Thoracic aorta (tissue), 2 donors: ENCODE data around the gene TRIM14. TPM values are rescaled to one million over a fixed set of nuclear protein-coding genes. Genes with fewer than 3 reads are reported as not detected.

Experiments
- ATAC-seq: fragments of 150-250 bp; one replicate; pipeline ENCODE4 v1.8.0; 2017; ENCODE audit warnings: low read depth; ENCODE audit not compliant: insufficient number of reproducible peaks, low FRiP score
- DNase-seq: peaks from one replicate; pipeline ENCODE4 v3.0.0-alpha.2; 2020; ENCODE audit warnings: low spot score
- H3K27ac ChIP-seq, 2 donors: fragments of 200-600 bp; sonication (generic); 1 replicate in 1 of 2; 2 replicates in 1 of 2; pipeline ENCODE4 v1.5.1; 2016; ENCODE audit warnings: mild to moderate bottlenecking in 2 of 2, moderate library complexity in 2 of 2
- H3K27me3 ChIP-seq: fragments of 200-600 bp; sonication (generic); replicated peaks from 2 replicates; pipeline ENCODE4 v1.6.0; 2016; ENCODE audit warnings: mild to moderate bottlenecking; ENCODE audit not compliant: insufficient read depth
- H3K36me3 ChIP-seq: fragments of 200-600 bp; sonication (generic); one replicate; pipeline ENCODE4 v1.5.1; 2016
- H3K4me1 ChIP-seq, 2 donors: fragments of 200-600 bp; sonication (generic); 1 replicate in 1 of 2; 2 replicates in 1 of 2; pipeline versions ENCODE4 v1.5.1 to v1.6.0; 2016; ENCODE audit warnings: low read depth in 2 of 2, mild to moderate bottlenecking in 1 of 2; ENCODE audit not compliant: control insufficient read depth in 1 of 2
- H3K4me3 ChIP-seq: fragments of 200-600 bp; sonication (generic); 2 replicates; pipeline ENCODE4 v1.5.1; 2016; ENCODE audit warnings: mild to moderate bottlenecking
- H3K9me3 ChIP-seq: fragments of 200-600 bp; sonication (generic); 2 replicates; pipeline ENCODE4 v1.5.1; 2016
- CTCF ChIP-seq: fragments of 200-600 bp; sonication (generic); IDR thresholded peaks from one replicate; pipeline ENCODE4 v1.5.1; 2019; ENCODE audit warnings: antibody characterized with exemption
- total RNA-seq, 2 donors: library from RNA; depleted of rRNA; stranded (reverse); fragments of >200 nt; gene quantifications; one replicate each; pipeline versions ENCODE4 v1.1.0 to v1.2.3, GENCODE V29; 2016

The TRIM14 gene
- total RNA-seq, 2 donors from 2014 or later, result 5.9 to 22.5 TPM

- peaks cover 22% of the 10 kb centered on the region for H3K36me3 ChIP-seq
- H3K9me3 ChIP-seq, result no peaks in the 10 kb centered on the region
- DNase-seq, result no peak
- no peak overlapping the region for H3K27ac ChIP-seq
- H3K4me1 ChIP-seq, result peaks cover 0 to 6% of the 10 kb centered on the region in 2 donors
- H3K4me3 ChIP-seq, result no peak overlapping the region
- H3K27me3 ChIP-seq, result no peaks in the 10 kb centered on the region
- ATAC-seq, result no peak
- no peak for TF ChIP-seq CTCF
Observed at GRCh38 chr9:98083566-98084183, 35.3 kb downstream of the TRIM14 start.

- ATAC-seq, result no peak
- TF ChIP-seq CTCF, result no peak
- H3K27me3 ChIP-seq, result no peaks in the 10 kb centered on the region
- H3K27ac ChIP-seq, result no peak overlapping the region
- H3K9me3 ChIP-seq, result no peaks in the 10 kb centered on the region
- no peak overlapping the region for H3K4me3 ChIP-seq
- peaks cover 0 to 5% of the 10 kb centered on the region in 2 donors for H3K4me1 ChIP-seq
- no peak for DNase-seq
- H3K36me3 ChIP-seq, result peaks cover 22% of the 10 kb centered on the region
Observed at GRCh38 chr9:98083061-98083501, 35.9 kb downstream of the TRIM14 start.

GRCh38 chr9:98081477-98082219, 37.4 kb downstream of the TRIM14 start:
- no peak overlapping the region for H3K4me3 ChIP-seq
- H3K36me3 ChIP-seq, result peaks cover 22% of the 10 kb centered on the region
- TF ChIP-seq CTCF, result no peak
- DNase-seq (no peak), ATAC-seq (no peak)
- H3K27ac ChIP-seq, result peak overlapping the region in 1 of 2 donors; percentile 38
- H3K9me3 ChIP-seq, result no peaks in the 10 kb centered on the region
- no peaks in the 10 kb centered on the region for H3K27me3 ChIP-seq
- H3K4me1 ChIP-seq, result no peaks in the 10 kb centered on the region

GRCh38 chr9:98080780-98081179, 38.2 kb downstream of the TRIM14 start:
- ATAC-seq (no peak), DNase-seq (no peak)
- no peaks in the 10 kb centered on the region for H3K4me1 ChIP-seq
- peaks cover 22% of the 10 kb centered on the region for H3K36me3 ChIP-seq
- H3K9me3 ChIP-seq, result no peaks in the 10 kb centered on the region
- peak overlapping the region in 1 of 2 donors; percentile 38 for H3K27ac ChIP-seq
- no peaks in the 10 kb centered on the region for H3K27me3 ChIP-seq
- TF ChIP-seq CTCF, result no peak
- H3K4me3 ChIP-seq, result no peak overlapping the region

GRCh38 chr9:98080326-98080725, 38.7 kb downstream of the TRIM14 start:
- no peak overlapping the region for H3K27ac ChIP-seq
- DNase-seq (no peak), ATAC-seq (no peak)
- peaks cover 22% of the 10 kb centered on the region for H3K36me3 ChIP-seq
- H3K9me3 ChIP-seq, result no peaks in the 10 kb centered on the region
- no peaks in the 10 kb centered on the region for H3K4me1 ChIP-seq
- H3K4me3 ChIP-seq, result no peak overlapping the region
- H3K27me3 ChIP-seq, result no peaks in the 10 kb centered on the region
- TF ChIP-seq CTCF, result no peak
